Muscle layer of duodenum (tissue), 2 donors: Measurements from ENCODE around the gene SLC9A3.

ENCODE experiments used
- H3K27ac ChIP-seq: one replicate; pipeline ENCODE4 v1.7.0; 2013; ENCODE audit warnings: mild to moderate bottlenecking, low read length
- H3K27me3 ChIP-seq: one replicate; pipeline ENCODE4 v1.7.0; 2013; ENCODE audit warnings: low read depth, mild to moderate bottlenecking, control low read depth, low read length
- H3K36me3 ChIP-seq, 2 donors: one replicate each; pipeline ENCODE4 v1.7.0; 2013; ENCODE audit warnings: low read length in 2 of 2, control low read depth in 1 of 2, mild to moderate bottlenecking in 1 of 2; ENCODE audit not compliant: insufficient read depth in 2 of 2, control insufficient read depth in 1 of 2
- H3K4me1 ChIP-seq, 2 donors: one replicate each; pipeline ENCODE4 v1.7.0; 2013; ENCODE audit warnings: low read length in 2 of 2, mild to moderate bottlenecking in 2 of 2, control low read depth in 1 of 2, moderate library complexity in 1 of 2; ENCODE audit not compliant: insufficient read depth in 2 of 2, control insufficient read depth in 1 of 2
- H3K4me3 ChIP-seq, 2 donors: one replicate each; pipeline ENCODE4 v1.7.0; 2013; ENCODE audit warnings: low read length in 2 of 2, low read depth in 1 of 2, mild to moderate bottlenecking in 1 of 2
- H3K9me3 ChIP-seq, 2 donors: one replicate each; pipeline ENCODE4 v1.7.0; 2013; ENCODE audit warnings: low read length in 2 of 2, control low read depth in 1 of 2, mild to moderate bottlenecking in 1 of 2; ENCODE audit not compliant: control insufficient read depth in 1 of 2
- donor health status: healthy.

SLC9A3 gene

GRCh38 chr5:542319-543311, 18.4 kb upstream of the SLC9A3 start:
- Histone ChIP-seq H3K27me3 (peaks cover 17% of the 10 kb centered on the region), H3K9me3 (no peaks in the 10 kb centered on the region), H3K4me1 (no peaks in the 10 kb centered on the region), H3K27ac (no peak overlapping the region), H3K36me3 (no peaks in the 10 kb centered on the region), H3K4me3 (no peak overlapping the region)

DNA sequence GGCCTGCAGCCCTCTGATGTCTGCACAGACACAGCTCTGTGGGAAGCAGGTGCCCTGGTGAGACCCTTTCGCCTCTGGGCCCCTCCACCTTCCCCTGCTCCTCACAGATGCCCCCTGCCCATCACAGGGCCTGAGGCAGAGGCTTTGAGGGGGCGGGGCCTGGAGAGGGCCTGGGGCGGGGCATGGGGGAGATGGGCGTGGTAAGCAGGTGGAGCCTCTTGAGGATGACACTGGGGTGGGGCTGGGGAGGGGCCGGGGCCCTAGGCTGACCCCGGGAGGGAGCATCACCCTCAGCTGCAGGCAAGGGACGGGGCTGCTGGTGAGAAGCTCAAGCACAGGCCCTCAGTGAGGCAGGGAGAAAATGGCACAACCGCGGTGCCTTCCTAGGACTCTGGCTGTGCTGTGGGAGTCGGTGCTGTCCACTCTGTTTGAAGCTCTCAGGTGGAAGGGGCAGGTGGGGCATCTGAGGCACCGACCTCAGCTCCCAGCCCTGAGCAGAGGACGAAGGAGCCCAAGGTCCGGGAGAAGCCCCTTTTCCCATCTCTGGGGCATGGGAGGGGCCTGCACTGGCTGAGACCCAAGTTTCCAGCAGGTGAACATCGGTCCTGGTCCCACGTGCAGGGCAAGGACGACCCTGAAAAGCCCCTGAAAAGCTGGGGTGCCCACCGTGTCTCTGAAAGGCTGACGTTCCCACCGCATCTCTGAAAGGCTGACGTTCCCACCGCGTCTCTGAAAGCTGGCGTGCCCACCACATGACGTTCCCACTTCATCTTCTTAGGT, 17.5 kb upstream of the SLC9A3 start:
- Histone ChIP-seq H3K9me3 (no peaks in the 10 kb centered on the region), H3K4me1 (no peaks in the 10 kb centered on the region), H3K27me3 (peaks cover 17% of the 10 kb centered on the region), H3K4me3 (no peak overlapping the region), H3K36me3 (no peaks in the 10 kb centered on the region), H3K27ac (no peak overlapping the region)

DNA sequence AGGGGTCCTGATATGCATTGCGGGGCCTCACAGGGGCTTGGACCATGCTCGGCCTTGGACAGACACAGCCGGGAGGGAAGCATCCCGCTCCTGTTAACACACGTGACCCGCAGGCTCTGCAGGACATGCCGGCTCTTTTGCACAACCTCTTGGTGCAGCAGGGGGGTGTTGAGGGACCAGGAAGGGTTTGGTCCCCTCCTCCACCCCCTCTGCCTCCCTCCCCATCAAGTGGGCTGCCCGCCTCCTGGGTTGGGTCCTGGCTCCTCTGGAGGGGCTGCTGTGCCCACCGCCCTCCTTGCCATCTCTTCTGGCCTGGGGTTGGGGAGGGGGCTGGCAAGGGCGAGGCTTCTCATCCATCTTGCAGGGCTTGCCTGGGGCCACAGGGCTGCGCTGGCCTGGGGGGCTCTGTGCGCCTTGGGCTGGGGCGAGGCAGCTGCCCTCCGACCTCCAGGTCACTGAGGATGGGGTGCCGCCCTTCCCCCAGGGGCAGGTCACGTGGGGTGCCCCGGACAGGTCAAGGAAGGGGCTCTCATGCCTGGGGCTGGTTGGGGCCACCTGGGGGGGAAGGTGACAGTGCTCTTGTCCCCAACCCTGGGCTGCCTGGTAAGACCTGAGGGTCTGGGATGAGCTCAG, 16.8 kb upstream of the SLC9A3 start:
- H3K4me1 ChIP-seq, result no peaks in the 10 kb centered on the region
- no peaks in the 10 kb centered on the region for H3K36me3 ChIP-seq
- no peaks in the 10 kb centered on the region for H3K9me3 ChIP-seq
- no peak overlapping the region for H3K27ac ChIP-seq
- no peak overlapping the region for H3K4me3 ChIP-seq
- H3K27me3 ChIP-seq, result peaks cover 17% of the 10 kb centered on the region

DNA sequence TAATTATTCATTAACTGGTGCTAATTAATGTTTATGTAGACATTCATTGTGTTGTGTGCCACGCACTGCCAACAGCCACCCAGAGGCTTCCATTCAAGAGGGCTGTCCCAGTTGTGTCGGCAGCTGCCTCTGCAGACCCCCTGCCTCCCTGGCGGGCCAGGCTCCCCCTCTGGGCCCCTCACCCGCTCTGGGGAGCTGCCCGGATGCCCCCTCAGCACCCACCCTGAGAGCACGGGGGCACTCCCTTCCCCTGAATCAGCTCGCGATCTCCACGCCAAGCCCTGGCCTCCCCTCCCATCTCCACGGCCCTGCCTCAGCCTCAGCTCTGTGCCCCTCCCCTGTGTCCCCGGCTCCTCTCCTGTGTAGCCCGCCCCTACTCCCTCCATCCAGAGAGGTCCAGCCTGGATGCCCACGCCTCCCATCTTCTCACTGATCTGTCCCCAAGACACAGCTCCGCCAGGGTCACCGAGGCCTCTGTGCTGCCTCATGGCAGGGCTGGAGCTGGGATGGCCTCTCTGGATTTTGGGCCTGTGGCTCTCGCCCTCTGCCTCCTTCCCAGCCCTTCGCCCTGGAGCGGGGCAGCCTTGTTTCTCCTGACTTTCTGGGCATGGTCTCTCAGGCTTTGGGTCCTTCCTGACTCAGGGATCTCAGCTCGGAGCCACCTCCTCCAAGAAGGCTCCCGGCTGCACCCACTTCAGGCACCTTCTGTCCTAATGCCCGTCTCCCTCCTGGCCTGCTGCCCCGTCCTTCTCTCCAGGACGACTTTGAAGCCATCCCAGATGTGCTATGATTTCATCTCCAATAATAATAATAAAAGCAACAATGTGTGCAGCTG, 16.0 kb upstream of the SLC9A3 start:
- Histone ChIP-seq H3K4me3 (no peak overlapping the region), H3K4me1 (no peaks in the 10 kb centered on the region), H3K9me3 (no peaks in the 10 kb centered on the region), H3K27me3 (peaks cover 17% of the 10 kb centered on the region), H3K36me3 (no peaks in the 10 kb centered on the region), H3K27ac (no peak overlapping the region)

- Histone ChIP-seq H3K9me3 (no peaks in the 10 kb centered on the region), H3K27ac (no peak overlapping the region), H3K4me1 (no peaks in the 10 kb centered on the region), H3K27me3 (peaks cover 18% of the 10 kb centered on the region), H3K4me3 (no peak overlapping the region), H3K36me3 (no peaks in the 10 kb centered on the region)
These were observed 15.3 kb upstream of the SLC9A3 start for GRCh38 chr5:539469-540070.

DNA sequence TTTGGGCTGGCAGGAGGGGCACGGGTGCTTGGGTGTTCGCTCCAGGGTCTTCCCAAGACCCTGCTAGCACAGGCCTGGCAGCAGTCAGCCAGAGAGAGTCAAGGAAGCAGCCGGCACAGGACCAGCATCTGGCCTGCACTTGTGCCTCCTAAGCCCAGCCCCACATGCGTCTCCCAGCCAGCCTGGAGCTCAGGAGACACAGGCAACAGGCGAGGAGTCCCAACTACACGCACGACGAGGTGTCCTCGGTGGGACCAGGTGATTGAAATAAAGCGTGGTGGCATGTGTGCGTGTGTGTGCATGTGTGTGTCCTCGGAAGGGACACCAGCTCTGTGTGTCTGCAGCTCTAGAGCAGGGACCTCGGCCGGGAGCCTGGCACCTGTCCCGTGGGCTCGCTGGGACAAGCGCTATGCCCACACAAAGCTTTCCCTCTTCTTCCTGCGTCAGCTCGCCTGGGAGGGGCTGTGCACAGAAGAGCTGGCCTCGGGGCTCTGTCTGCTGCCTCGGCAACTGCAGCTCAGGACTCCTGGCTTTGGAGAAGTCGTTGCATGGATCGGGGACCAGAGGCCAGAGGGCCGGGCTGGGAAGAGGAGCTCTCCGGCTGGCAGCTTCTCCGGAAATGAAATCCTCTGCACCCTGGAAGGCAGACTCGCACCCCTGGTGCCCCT, 14.7 kb upstream of the SLC9A3 start:
- H3K36me3 ChIP-seq, result no peaks in the 10 kb centered on the region
- H3K27me3 ChIP-seq, result peaks cover 22% of the 10 kb centered on the region
- no peak overlapping the region for H3K27ac ChIP-seq
- H3K4me1 ChIP-seq, result no peaks in the 10 kb centered on the region
- no peaks in the 10 kb centered on the region for H3K9me3 ChIP-seq
- no peak overlapping the region for H3K4me3 ChIP-seq

DNA sequence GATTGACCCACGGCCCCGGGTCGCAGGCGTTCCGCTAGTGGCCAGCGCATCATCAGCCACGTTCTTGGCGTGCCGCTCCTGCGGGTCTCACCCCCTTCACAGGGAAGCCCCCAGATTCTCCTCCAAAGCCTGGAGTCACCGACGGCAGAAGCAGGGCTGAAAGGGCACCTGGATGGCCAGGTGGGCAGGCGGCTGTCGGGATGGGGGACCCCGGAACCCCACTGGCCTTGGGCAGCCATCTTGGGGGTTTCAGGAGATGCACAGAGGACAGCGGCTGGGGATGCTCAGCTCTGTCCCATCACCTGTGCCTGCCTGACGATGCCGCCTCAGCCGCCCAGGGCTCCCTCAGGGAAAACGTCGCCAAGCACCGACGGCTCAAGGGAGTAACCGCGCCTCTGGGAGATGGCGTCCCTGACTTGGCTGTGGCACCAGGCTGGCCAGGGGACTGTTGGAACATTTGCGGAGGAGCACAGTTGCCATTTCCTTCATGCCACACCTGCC, 14.1 kb upstream of the SLC9A3 start:
- H3K9me3 ChIP-seq, result no peaks in the 10 kb centered on the region
- peaks cover 27% of the 10 kb centered on the region for H3K27me3 ChIP-seq
- no peak overlapping the region for H3K27ac ChIP-seq
- no peak overlapping the region for H3K4me3 ChIP-seq
- no peaks in the 10 kb centered on the region for H3K36me3 ChIP-seq
- peaks cover 0 to 2% of the 10 kb centered on the region in 2 donors for H3K4me1 ChIP-seq

- Histone ChIP-seq H3K4me3 (no peak overlapping the region), H3K27me3 (peaks cover 32% of the 10 kb centered on the region), H3K4me1 (peaks cover 0 to 4% of the 10 kb centered on the region in 2 donors), H3K36me3 (no peaks in the 10 kb centered on the region), H3K9me3 (no peaks in the 10 kb centered on the region), H3K27ac (no peak overlapping the region)
These were observed 13.4 kb upstream of the SLC9A3 start for GRCh38 chr5:537621-538071.

DNA sequence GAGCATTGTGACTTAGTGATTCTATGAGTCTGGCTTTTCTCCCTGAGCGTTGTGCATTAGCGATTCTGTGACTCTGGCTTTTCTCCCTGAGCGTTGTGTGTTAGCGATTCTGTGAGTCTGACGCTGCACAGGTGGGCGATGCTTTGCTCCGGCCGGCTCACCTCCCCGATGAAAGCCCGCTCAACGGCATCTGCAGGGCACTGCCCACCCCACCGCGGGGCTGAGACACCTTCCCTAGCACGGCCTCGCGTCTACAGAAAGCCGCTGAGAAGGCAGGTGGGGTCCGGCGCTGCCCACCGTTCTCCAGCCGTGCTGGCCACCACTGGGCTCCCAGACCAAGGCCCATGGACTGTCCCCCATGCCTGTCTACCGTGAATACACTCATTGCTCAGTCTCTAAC, 12.8 kb upstream of the SLC9A3 start:
- H3K9me3 ChIP-seq, result no peaks in the 10 kb centered on the region
- peaks cover 36% of the 10 kb centered on the region for H3K27me3 ChIP-seq
- no peak overlapping the region for H3K4me3 ChIP-seq
- no peaks in the 10 kb centered on the region for H3K36me3 ChIP-seq
- H3K27ac ChIP-seq, result no peak overlapping the region
- H3K4me1 ChIP-seq, result peaks cover 0 to 4% of the 10 kb centered on the region in 2 donors
